Hepatocyte (in vitro differentiated cells): ENCODE measurements around the gene LVRN.

ENCODE experiments used
- CTCF ChIP-seq: fragments of 200-600 bp; sonication (generic); IDR thresholded peaks from 2 replicates; pipeline ENCODE4 v1.5.1; 2016; ENCODE audit warnings: antibody characterized with exemption, mild to moderate bottlenecking; ENCODE audit not compliant: poor library complexity
- EZH2 ChIP-seq: fragments of 200-600 bp; sonication (generic); IDR thresholded peaks from 2 replicates; pipeline ENCODE4 v1.6.1; 2016; ENCODE audit warnings: antibody characterized with exemption, mild to moderate bottlenecking, borderline replicate concordance
- EZH2phosphoT487 ChIP-seq: fragments of 200-600 bp; sonication (generic); IDR thresholded peaks from one replicate; pipeline ENCODE4 v1.6.1; 2018; ENCODE audit warnings: antibody characterized with exemption, mild to moderate bottlenecking, low read depth, moderate library complexity; ENCODE audit not compliant: unreplicated experiment, severe bottlenecking

DNA sequence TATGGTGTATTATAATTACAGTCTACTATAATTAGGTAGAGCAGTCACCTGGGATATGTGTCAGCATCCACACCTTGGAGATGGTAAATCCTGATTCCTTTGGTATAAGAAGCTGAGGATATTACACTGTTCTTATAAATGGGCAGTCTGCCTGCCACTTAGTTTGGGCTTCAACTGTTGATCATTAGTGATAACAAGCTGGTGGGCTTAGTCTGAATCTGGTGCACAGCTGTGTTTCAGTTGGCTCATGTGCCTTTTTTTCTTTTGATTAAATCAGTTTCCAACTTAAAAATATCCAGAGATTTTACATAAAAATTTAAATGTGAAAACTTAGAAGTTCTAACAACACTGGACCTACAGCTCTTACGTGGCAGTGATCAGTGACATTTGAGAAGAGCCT is 21.2 kb downstream of the LVRN start:
- TF ChIP-seq EZH2 (no peak), CTCF (no peak), EZH2phosphoT487 (no peak)
